22Rv1 (cell line): ENCODE results near the gene DNM2.

Experiments
- CTCF ChIP-seq: fragments of 450-650 bp; IDR thresholded peaks from 2 replicates; pipeline ENCODE4 v1.5.1; 2017; ENCODE audit warnings: mild to moderate bottlenecking
- ZFX ChIP-seq: fragments of 450-650 bp; IDR thresholded peaks from 2 replicates; pipeline ENCODE4 v1.6.1; 2017; ENCODE audit warnings: antibody characterized with exemption, borderline replicate concordance

- no peak for TF ChIP-seq CTCF
- no peak for TF ChIP-seq ZFX
These were observed 8.4 kb downstream of the DNM2 start for GRCh38 chr19:10726268-10726667.
